GM18511 (cell line): ENCODE data around the gene WWOX.
A peak's percentile ranks its signal among the peaks of the same experiment; 100 is the strongest.
"Not testable (repeated sequence)": the region's sequence is repeated elsewhere in the genome, so short reads cannot be mapped to it uniquely, and the experiment has no call there.

Source experiments
- ATAC-seq: cut with Tn5 transposase; IDR thresholded peaks from one replicate; pipeline ENCODE4 v1.9.1; 2021; ENCODE audit warnings: mild to moderate bottlenecking, moderate library complexity; ENCODE audit not compliant: unreplicated experiment

WWOX gene

DNA sequence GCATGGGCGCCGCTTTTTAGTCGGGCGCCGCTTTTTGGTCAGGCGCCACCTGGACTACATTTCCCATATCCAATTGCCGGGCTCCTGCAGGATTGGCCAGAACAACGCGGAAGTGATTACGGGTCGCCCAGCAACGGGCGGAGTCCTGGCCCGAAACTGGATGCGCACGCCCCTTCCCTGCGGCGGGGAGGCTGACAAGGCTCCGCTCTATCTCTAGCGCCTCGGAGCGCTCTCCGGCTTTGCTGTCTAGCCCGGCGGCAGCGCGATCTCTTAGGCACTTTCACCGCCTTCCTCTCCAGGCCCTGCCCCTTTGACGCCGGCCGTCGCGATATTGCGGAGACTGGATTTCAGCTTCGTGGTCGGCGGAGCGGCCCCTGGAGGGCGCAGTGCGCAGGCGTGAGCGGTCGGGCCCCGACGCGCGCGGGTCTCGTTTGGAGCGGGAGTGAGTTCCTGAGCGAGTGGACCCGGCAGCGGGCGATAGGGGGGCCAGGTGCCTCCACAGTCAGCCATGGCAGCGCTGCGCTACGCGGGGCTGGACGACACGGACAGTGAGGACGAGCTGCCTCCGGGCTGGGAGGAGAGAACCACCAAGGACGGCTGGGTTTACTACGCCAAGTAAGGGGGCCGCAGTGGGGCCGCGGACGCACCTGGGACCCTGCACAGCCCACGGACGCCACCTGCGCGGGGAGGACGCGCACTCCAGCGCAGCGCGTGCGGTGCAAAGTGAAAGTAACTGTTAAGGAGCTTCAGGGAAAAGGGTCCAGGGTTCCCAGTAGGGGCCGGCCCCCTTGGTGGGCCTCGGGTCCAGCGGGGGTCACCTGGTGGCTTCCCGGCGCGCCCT lies at the start of gene WWOX:
Gene WWOX (plus strand): TSS at position 384 of the 841 bp plus-strand sequence.
- ATAC-seq = peak; percentile 95

DNA sequence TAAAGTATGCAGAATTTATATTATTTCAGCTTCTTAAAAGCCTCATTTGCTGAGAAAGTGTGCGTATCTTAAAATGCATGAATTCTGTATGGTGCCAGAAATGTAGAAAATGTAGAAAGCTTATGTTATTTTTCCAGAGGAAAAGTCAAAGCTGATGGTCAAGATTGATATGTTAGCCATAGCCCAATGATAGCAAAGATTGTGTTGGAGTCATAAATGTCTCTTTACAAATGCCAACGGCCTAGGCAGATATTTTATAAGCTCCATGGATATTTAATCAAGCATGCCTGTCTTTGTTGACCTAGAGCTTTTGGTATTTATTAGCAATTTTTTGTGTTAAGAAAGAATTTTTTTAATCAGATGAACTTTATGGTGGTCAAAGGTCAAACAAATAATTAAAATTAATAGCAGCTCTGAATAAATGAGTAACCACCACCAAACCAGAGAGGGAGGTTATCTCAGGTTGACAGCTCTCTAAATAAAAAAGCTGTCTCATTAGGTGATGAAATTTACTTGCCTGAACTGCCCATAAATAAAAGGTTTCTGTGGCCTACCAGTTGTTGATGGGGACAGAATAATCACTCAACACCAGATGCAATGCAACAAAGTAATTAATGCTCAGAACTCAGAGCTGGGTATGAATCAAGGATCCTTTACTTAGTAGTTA lies 48.6 kb upstream of the WWOX start:
- ATAC-seq = no peak

DNA sequence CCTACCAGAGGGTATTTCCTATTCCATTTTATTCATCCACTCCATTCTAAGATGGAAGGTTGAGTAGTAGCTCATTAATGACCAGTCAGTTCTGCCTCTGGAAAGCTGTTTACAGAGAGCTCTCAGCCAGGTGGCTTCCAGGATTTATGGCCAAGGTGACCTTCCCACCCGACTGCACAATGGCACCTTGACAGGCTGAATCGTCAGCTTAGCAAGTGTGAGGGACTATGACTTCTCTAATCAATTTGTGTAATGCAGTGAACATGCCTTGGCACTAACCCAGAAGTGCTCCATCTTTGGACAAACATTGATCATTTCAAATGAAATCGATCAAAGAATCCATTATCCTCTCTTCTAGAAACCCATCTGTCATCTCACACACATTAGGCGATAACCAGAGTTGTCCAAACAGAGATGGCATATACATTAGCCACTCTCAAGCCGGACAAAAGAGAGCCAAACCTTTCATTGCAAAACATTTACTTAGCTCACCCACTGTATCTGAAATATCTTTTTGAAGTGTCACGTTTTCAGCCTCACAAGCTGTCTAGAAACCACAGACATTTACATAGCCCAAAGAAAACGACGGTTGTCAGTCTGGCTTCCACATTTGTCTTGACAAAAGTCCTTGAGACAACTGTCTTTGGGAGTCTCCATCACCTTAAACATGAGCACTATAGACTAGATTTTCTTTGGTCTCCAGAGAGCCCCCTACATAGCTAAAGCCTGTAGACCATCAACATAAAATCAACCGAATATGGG lies 41.5 kb upstream of the WWOX start:
- no peak for ATAC-seq

DNA sequence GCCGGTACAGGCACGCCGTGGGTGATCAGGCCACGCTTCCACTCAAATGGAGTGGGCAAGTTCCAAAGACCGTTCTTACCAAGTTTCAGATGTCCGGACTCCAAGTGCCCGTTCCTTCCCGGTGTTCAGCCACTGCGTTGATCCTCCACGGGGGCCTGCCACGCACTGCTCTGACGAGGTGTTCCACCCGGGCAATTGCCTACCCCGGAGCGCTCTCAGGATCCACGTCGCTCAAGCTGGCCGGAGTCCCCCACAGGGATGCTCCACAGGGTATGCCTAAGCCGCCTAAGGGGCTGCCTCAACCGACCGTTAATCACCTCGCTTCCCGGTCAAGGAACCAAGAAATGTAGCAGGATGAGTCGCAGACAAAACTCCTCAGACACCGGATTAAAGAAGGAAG lies 39.6 kb upstream of the WWOX start:
- ATAC-seq = not testable (repeated sequence)

DNA sequence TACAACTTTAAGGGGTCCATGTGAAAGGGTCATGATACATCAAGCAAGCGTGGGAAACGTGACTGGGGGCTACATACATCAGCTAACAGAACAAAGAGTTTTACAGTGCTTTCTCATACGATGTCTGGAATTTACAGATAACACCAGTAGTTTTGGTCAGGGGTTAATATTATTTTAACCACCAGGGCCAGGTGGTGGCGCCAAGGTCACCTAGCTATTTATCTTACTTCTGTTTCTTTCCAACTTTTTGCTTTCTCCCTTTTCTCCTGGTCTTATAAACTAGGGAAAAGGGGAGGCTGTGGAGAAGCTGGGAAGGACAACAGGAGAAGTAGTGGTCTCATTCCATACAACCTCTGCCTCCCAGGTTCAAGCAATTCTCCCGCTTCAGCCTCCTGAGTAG lies 39.2 kb upstream of the WWOX start:
- ATAC-seq = no peak

DNA sequence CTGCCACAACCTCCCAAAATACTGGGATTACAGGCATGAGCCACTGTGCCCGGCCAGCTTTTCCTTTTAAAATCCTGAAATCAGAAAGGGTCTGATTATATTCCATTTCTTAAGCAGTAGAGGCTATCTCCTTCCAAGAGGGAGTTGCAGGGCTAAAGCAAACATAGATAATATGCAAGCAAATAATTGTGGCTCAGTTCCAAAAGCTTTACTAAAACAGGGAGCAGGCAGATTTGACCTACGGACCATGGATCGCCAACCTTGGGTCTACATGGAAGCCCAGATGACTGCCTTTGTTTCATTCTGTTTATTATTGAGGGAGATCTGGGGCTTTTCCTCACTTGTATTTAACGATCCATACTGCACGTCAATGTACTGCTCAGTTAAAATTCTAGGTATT lies 38.6 kb upstream of the WWOX start:
- ATAC-seq = no peak

DNA sequence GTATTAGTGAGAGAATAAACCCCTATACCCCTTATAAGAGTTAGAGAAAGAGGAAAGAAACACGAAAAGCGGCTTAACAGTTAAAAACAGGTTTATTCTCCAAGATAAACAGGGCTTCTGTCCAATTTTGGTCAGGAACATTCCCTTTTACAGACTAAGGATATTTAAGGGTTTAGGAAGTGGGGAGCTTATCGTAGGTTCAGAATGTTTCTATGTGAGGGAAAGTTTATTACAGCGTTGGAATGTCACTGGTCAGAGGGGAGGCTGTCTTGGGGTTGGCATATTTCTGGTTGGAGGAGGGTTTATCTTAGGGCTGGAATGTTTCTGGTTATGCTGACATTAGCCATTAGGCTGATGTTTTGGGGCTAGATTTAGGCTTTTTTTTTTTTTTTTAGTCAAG lies 34.1 kb upstream of the WWOX start:
- ATAC-seq = no peak

DNA sequence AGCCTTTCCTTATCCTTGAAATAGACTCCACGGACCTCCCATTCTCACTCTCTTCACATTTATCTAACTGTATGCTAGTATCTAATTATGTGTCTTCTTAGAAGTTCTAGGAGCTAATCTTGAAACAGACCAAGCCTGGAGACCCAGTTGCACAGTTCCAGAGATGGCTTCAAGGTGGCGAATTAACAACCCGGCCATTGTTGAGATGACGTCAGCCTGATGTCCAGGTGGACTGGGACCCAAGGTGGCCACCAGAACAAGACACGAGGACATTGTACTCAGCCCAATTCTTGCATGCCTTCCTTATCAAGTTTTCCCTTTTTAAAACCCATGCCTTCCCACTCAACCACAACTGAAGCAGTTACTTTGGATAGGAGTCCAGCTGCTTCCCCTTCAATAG lies 29.5 kb upstream of the WWOX start:
- no peak for ATAC-seq

DNA sequence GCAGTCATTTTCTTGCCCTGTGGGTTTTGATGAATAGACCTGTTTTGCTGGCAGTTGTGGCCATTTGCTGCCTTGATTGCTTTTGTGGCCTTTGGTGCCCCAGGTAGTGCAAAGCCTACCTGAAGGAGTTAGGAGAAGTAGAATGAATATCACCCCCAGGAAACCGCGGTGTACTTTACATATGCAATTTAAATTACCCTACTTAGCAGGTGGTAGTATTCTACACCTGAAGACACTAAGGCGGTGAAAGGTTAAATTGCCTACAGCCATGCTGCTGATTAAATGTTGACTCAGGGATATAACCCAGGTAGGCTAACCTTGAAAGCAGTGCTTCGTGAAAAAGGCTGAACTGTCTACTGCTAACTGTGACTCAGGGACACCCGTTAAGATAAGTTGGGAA lies 27.2 kb upstream of the WWOX start:
- ATAC-seq = no peak

DNA sequence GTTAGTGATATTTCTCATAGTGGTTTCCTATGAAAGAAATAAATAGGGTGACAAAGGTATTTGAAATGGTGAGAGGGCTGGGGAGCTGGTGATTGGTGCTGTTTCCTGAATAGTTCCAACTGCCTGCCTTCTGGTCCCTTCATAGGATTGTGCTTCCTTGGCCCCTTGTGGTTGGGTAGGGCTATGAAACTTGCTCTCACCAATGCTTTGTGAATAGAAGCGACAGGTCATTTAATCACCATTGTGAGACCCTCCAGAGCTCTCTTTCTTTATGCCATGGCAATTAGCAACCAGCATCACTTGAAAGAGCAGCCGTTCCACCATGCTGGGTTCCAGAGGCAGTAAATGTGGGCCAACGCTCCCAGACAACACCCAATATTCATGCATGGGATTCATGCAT lies 23.7 kb upstream of the WWOX start:
- ATAC-seq = no peak

DNA sequence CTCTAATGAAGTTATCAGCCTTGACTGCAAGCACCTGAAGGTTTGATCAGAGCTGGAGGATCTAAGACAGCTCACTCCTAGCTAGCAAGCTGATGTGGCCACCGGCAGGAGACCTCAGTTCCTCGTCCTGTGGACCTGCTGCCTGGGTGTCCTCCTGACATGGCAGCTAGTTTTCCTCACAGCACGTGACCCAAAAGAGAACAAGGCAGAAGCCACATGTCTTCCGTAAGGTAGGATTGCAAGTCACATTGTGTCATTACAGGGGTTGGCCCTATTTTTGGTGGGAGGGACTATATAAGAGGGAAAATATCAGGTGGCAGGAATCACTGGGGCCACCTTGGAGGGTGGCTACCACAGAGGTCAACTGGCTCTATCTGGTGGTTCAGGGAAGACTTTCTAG lies 18.1 kb upstream of the WWOX start:
- ATAC-seq = no peak

DNA sequence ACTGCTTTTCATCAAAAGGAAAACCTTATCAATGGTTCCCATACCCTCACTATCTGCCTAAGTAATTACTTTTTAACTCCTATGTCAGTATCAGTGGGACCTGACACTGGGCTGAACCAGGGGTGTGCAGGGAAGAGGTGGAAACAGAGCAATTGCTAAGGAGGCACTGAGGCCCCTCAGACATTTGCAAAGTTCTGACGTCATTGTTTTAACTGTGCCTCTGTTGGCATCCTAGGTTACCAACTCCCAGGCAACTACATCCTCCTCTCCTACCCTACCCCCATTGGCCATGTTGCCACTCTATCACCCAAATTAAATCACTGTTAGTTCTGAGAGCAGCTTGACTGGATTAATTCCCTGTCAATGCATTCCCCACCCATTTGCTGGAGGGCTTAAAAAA lies 8.0 kb upstream of the WWOX start:
- ATAC-seq = no peak

DNA sequence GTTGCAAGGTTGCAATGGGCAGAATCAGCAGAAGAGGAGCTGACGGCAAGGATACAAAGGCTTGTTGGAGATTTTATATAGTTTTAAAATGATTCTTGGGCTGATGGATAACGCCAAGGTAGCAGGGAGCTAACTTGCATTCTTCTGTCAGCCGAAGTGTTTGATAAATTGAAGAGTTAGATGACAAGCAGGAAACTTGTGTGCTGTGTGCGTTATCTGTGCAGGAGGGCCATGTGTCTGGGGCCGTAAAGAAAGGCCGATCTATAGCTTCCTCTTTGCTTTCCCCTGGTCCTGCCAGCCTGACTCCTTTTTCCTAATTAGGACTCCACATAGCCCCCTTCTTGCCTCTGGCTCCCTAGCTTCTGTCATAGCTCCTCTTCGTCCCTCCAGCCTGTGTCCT lies 6.7 kb upstream of the WWOX start:
- ATAC-seq = no peak

DNA sequence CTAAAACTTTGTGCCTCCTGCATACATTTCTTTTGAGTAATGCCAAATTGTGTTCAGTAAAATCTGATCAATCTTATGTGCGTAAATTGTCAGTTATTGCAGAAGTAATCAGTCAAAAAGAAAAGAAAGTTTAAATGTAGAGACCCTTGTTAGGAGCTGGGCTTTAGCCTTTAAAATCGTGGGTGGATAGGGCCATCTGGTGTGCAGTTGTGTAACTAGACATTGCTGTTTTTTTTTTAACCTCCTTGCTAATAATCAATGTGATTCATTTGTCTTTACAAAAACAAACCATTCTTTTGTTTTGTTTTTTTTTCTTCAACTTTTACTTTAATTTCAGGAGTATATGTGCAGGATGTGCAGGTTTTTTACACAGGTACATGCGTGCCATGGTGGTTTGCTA lies 5.3 kb upstream of the WWOX start:
- no peak for ATAC-seq

DNA sequence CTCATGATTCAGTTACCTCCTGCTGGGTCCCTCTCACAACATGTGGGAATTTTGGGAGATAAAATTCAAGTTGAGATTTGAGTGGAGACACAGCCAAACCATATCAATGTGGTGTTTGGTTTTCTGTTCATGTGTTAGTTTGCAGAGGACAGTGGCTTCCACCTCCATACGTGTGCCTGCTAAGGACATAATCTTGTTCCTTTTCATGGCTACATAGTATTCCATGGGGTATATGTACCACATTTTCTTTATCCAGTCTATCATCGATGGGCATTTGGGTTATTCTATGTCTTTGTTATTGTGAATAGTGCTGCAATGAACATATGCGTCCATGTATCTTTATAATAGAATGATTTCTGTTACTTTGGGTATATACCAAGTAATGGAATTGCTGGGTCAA lies 4.5 kb upstream of the WWOX start:
- no peak for ATAC-seq

DNA sequence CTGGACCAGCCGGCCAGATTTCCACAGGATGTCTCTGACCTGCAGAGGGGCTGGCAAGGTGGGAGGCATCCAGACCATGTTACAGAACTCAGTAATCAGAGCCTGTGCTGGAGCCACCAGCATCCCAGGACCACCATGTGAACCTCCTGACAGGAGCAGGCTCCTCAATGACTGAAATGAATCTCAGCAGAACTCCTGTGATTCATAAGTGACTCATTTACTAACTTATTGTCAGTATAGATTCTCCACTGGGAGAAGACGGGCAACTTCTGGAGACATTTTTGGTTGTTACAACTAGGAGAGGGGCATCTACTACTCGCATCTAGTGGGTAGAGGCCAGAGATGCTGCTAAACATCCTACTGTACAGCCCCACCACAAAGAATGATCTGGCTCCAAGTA lies 3.1 kb upstream of the WWOX start:
- ATAC-seq = no peak

DNA sequence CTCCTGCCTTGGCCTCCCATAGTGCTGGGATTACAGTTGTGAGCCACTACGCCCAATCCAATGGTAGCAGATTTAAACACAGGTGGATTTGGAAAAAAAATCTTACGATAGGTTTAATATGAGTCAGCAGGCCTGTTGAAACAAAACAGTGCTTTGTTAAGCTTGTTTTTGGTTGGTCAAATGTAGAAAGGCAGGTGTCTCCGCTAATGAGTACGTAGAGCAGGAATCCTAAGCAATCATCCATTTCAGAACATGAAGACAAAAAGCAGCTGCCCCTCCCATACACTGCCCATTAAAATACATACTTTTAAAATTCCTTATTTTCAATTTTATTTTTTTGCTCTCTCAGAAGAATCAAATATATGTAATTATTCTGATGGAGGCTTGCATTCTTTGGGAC lies 1.9 kb upstream of the WWOX start:
- no peak for ATAC-seq

DNA sequence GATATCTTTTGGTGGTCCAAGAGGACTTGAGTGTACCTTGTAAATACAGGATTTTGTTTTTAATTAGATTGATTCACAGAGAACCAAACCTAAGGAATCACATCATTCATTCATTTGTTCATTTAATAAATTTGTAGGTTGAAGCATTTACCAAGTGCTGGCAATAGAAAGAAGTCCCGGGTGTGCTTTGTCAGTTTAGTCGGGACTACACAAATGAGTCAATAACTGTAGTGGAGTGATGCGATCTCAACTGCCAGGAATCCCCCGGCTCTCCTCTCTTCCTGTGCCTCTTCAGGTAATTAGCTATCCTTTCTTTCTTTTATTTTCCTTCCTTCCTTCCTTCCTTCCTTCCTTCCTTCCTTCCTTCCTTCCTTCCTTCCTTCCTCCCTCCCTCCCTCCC lies 1.4 kb upstream of the WWOX start:
- no peak for ATAC-seq

DNA sequence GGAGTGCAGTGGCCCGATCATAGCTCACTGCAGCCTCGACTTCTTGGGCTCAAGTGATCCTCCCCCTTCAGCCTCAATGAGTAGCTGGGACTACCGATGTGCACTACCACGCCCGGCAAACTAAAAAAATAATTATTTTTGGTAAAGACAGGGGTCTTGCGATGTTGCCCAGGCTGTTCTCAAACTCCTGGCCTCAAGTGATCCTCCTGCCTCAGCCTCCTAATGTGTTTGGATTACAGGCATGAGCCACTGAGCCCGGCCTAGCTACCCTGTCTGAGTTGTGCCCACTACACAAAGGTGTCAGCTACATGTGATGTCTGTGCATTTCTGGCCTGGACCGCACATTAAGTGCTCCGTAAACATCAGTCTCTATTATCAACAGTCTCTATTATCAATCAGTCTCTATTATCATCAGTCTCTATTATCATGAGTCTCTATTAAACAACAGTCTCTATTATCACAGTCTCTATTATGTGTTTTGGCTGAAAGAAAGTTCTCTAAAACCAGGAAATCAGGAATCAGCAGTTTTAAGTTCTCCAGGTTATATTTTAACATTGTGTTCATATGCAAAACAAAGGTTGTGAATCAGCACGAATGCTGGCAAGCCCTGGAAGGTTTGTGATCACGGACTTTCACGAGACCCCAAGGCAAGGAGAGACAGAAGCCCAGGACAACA lies 721 bp upstream of the WWOX start:
- ATAC-seq = no peak

DNA sequence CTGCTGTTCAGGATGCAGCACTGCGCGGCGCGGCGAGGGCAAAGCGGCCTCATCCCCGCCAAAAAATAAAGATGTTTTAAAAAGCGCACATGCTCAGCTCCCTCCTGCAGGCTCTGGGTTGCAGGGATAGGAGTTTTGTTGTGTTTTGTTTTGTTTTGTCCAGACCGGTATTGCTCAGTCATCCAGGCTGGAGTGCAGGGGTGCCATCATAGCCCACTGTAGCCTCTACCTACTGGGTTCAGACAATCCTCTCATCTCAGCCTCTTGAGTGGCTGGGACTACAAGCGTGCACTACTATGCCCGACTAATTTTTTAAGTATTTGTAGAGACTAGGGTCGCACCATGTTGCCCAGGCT lies 636 bp downstream of the WWOX start:
- ATAC-seq = peak; percentile 38

DNA sequence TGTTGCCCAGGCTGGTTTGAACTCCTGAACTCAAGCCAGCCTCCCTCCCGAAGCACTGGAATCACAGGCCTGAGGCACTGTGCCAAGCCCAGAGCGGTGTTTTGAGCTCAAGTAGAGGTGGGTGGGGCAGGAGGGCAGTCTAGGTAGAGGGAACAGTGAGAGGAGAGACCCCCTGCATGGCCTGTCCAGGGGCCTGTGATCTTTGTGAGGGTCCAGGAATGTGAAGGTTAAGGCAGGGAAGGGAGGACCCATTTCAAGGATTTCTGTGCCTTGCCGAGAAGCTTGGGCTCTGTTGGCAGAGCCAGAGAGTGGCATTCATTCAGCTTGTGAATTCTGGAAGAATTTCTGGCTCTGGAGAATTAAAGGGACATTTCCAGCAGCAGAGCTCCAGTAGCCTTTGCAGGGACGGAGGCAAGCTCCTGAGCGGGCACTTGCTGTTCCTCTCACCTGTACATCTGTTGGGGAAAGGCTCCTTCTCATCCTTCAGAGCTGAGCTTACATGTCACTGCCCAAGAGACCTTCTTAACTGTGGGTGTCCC lies 2.7 kb downstream of the WWOX start:
- ATAC-seq = no peak
